ENCODE results near the gene AOPEP. TPM values are rescaled to one million over a fixed set of nuclear protein-coding genes. Genes with fewer than 3 reads are reported as not detected.

Gene AOPEP
- total and polyA plus RNA-seq, 2 of the 13 experiments (the other 11 are each of a cell fraction or from before 2014, with no cell fraction given): 22.2 to 41.6 TPM

DNA sequence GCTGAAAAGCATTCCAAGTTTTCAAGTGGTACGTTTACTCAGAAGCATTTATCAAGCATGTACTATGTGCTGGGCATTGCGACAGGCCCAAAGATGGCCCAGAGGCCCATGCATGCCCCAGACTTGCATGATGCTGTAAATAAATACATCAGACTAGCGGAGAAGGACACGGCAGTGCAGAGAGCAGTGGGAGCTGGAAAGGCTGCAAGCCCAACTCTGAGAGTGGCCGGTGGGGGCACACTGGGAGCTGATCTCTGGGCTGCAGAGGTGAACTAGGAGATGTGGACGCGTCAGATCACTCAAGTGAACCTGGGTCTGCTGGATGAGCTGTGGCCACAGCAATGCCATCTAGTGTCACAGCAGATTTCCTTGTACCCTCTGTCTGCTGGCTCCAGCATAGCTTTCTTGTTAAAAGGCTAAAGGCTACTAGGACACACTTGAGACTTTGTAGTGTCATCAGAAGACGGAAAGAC is 344.1 kb downstream of the AOPEP start (continued):
- TF ChIP-seq ZNF720 (CRISPR knock-in tag; IDR thresholded peaks at IDR 0.05) (no peak), ZMAT3 (CRISPR knock-in tag; conservative IDR thresholded peaks at IDR 0.05) (no peak), ZNF713 (CRISPR knock-in tag; IDR thresholded peaks at IDR 0.05) (no peak), NCOA2 (CRISPR knock-in tag; IDR thresholded peaks at IDR 0.05) (no peak; the same call in 1 of the 2 replicates), U2AF1 (optimal IDR thresholded peaks at IDR 0.05; ENCODE audit: low read depth, low read length) (no peak), ZNF589 (CRISPR knock-in tag; conservative IDR thresholded peaks at IDR 0.05) (no peak), PPARG (CRISPR knock-in tag; conservative IDR thresholded peaks at IDR 0.05) (peak; percentile 24; the same call in 1 of the 2 replicates), ONECUT2 (CRISPR knock-in tag; IDR thresholded peaks at IDR 0.05) (no peak), HOXA5 (CRISPR knock-in tag; IDR thresholded peaks at IDR 0.05) (no peak), KLF6 (CRISPR knock-in tag; IDR thresholded peaks at IDR 0.05) (no peak)
- TF ChIP-seq, protein P1, sequence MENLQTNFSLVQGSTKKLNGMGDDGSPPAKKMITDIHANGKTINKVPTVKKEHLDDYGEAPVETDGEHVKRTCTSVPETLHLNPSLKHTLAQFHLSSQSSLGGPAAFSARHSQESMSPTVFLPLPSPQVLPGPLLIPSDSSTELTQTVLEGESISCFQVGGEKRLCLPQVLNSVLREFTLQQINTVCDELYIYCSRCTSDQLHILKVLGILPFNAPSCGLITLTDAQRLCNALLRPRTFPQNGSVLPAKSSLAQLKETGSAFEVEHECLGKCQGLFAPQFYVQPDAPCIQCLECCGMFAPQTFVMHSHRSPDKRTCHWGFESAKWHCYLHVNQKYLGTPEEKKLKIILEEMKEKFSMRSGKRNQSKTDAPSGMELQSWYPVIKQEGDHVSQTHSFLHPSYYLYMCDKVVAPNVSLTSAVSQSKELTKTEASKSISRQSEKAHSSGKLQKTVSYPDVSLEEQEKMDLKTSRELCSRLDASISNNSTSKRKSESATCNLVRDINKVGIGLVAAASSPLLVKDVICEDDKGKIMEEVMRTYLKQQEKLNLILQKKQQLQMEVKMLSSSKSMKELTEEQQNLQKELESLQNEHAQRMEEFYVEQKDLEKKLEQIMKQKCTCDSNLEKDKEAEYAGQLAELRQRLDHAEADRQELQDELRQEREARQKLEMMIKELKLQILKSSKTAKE (CRISPR knock-in tag; IDR thresholded peaks at IDR 0.05; ENCODE audit: borderline replicate concordance): no peak
- TF ChIP-seq, protein P2, sequence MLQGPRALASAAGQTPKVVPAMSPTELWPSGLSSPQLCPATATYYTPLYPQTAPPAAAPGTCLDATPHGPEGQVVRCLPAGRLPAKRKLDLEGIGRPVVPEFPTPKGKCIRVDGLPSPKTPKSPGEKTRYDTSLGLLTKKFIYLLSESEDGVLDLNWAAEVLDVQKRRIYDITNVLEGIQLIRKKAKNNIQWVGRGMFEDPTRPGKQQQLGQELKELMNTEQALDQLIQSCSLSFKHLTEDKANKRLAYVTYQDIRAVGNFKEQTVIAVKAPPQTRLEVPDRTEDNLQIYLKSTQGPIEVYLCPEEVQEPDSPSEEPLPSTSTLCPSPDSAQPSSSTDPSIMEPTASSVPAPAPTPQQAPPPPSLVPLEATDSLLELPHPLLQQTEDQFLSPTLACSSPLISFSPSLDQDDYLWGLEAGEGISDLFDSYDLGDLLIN (CRISPR knock-in tag; IDR thresholded peaks at IDR 0.05; ENCODE audit: borderline replicate concordance): no peak
- TF ChIP-seq, protein P3, sequence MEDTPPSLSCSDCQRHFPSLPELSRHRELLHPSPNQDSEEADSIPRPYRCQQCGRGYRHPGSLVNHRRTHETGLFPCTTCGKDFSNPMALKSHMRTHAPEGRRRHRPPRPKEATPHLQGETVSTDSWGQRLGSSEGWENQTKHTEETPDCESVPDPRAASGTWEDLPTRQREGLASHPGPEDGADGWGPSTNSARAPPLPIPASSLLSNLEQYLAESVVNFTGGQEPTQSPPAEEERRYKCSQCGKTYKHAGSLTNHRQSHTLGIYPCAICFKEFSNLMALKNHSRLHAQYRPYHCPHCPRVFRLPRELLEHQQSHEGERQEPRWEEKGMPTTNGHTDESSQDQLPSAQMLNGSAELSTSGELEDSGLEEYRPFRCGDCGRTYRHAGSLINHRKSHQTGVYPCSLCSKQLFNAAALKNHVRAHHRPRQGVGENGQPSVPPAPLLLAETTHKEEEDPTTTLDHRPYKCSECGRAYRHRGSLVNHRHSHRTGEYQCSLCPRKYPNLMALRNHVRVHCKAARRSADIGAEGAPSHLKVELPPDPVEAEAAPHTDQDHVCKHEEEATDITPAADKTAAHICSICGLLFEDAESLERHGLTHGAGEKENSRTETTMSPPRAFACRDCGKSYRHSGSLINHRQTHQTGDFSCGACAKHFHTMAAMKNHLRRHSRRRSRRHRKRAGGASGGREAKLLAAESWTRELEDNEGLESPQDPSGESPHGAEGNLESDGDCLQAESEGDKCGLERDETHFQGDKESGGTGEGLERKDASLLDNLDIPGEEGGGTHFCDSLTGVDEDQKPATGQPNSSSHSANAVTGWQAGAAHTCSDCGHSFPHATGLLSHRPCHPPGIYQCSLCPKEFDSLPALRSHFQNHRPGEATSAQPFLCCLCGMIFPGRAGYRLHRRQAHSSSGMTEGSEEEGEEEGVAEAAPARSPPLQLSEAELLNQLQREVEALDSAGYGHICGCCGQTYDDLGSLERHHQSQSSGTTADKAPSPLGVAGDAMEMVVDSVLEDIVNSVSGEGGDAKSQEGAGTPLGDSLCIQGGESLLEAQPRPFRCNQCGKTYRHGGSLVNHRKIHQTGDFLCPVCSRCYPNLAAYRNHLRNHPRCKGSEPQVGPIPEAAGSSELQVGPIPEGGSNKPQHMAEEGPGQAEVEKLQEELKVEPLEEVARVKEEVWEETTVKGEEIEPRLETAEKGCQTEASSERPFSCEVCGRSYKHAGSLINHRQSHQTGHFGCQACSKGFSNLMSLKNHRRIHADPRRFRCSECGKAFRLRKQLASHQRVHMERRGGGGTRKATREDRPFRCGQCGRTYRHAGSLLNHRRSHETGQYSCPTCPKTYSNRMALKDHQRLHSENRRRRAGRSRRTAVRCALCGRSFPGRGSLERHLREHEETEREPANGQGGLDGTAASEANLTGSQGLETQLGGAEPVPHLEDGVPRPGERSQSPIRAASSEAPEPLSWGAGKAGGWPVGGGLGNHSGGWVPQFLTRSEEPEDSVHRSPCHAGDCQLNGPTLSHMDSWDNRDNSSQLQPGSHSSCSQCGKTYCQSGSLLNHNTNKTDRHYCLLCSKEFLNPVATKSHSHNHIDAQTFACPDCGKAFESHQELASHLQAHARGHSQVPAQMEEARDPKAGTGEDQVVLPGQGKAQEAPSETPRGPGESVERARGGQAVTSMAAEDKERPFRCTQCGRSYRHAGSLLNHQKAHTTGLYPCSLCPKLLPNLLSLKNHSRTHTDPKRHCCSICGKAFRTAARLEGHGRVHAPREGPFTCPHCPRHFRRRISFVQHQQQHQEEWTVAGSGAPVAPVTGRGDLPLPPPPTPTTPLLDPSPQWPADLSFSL (CRISPR knock-in tag; IDR thresholded peaks at IDR 0.05): no peak
- TF ChIP-seq, protein P4, sequence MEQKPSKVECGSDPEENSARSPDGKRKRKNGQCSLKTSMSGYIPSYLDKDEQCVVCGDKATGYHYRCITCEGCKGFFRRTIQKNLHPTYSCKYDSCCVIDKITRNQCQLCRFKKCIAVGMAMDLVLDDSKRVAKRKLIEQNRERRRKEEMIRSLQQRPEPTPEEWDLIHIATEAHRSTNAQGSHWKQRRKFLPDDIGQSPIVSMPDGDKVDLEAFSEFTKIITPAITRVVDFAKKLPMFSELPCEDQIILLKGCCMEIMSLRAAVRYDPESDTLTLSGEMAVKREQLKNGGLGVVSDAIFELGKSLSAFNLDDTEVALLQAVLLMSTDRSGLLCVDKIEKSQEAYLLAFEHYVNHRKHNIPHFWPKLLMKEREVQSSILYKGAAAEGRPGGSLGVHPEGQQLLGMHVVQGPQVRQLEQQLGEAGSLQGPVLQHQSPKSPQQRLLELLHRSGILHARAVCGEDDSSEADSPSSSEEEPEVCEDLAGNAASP (CRISPR knock-in tag; IDR thresholded peaks at IDR 0.05; ENCODE audit: borderline replicate concordance): no peak
- TF ChIP-seq, protein P5, sequence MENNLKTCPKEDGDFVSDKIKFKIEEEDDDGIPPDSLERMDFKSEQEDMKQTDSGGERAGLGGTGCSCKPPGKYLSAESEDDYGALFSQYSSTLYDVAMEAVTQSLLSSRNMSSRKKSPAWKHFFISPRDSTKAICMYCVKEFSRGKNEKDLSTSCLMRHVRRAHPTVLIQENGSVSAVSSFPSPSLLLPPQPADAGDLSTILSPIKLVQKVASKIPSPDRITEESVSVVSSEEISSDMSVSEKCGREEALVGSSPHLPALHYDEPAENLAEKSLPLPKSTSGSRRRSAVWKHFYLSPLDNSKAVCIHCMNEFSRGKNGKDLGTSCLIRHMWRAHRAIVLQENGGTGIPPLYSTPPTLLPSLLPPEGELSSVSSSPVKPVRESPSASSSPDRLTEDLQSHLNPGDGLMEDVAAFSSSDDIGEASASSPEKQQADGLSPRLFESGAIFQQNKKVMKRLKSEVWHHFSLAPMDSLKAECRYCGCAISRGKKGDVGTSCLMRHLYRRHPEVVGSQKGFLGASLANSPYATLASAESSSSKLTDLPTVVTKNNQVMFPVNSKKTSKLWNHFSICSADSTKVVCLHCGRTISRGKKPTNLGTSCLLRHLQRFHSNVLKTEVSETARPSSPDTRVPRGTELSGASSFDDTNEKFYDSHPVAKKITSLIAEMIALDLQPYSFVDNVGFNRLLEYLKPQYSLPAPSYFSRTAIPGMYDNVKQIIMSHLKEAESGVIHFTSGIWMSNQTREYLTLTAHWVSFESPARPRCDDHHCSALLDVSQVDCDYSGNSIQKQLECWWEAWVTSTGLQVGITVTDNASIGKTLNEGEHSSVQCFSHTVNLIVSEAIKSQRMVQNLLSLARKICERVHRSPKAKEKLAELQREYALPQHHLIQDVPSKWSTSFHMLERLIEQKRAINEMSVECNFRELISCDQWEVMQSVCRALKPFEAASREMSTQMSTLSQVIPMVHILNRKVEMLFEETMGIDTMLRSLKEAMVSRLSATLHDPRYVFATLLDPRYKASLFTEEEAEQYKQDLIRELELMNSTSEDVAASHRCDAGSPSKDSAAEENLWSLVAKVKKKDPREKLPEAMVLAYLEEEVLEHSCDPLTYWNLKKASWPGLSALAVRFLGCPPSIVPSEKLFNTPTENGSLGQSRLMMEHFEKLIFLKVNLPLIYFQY (CRISPR knock-in tag; IDR thresholded peaks at IDR 0.05; ENCODE audit: borderline replicate concordance): peak; percentile 67; the same call in 1 of the 2 replicates
